H9 (cell line): Measurements from ENCODE around the gene GAS2. TPM values are rescaled to one million over a fixed set of nuclear protein-coding genes. Genes with fewer than 3 reads are reported as not detected.
A peak's percentile ranks its signal among the peaks of the same experiment; 100 is the strongest.

Experiments
- DNase-seq: peaks from one replicate; pipeline ENCODE4 v3.0.0-alpha.2; 2017
- H2AFZ ChIP-seq: one replicate; pipeline ENCODE4 v1.6.1; 2013; ENCODE audit warnings: mild to moderate bottlenecking, low read length, control low read depth, moderate library complexity
- H2AK5ac ChIP-seq: 2 replicates; pipeline ENCODE4 v1.6.1; 2013; ENCODE audit warnings: low read length, control low read depth, mixed read lengths; ENCODE audit not compliant: insufficient read length
- H2BK120ac ChIP-seq: one replicate; pipeline ENCODE4 v1.6.1; 2013; ENCODE audit warnings: low read depth, mild to moderate bottlenecking, low read length, control low read depth, inconsistent platforms; ENCODE audit not compliant: poor library complexity, severe bottlenecking
- H2BK12ac ChIP-seq: 2 replicates; pipeline ENCODE4 v1.6.1; 2013; ENCODE audit warnings: low read length, control low read depth, mixed read lengths, low read depth; ENCODE audit not compliant: insufficient read length
- H2BK15ac ChIP-seq: 2 replicates; pipeline ENCODE4 v1.6.1; 2013; ENCODE audit warnings: low read depth, low read length, control low read depth
- H2BK20ac ChIP-seq: one replicate; pipeline ENCODE4 v1.6.1; 2013; ENCODE audit warnings: low read depth, mild to moderate bottlenecking, low read length, control low read depth, inconsistent platforms; ENCODE audit not compliant: poor library complexity, severe bottlenecking
- H2BK5ac ChIP-seq: 2 replicates; pipeline ENCODE4 v1.6.1; 2013; ENCODE audit warnings: low read length, control low read depth, mixed read lengths; ENCODE audit not compliant: insufficient read length
- H3K14ac ChIP-seq: 2 replicates; pipeline ENCODE4 v1.6.1; 2013; ENCODE audit warnings: low read length, control low read depth; ENCODE audit not compliant: insufficient read depth
- H3K18ac ChIP-seq: 2 replicates; pipeline ENCODE4 v1.6.1; 2013; ENCODE audit warnings: low read depth, mild to moderate bottlenecking, mixed read lengths, low read length, control low read depth; ENCODE audit not compliant: insufficient read length
- H3K23ac ChIP-seq: 2 replicates; pipeline ENCODE4 v1.6.1; 2013; ENCODE audit warnings: low read length, control low read depth, mixed read lengths, low read depth; ENCODE audit not compliant: insufficient read length
- H3K23me2 ChIP-seq: 2 replicates; pipeline ENCODE4 v1.6.1; 2013; ENCODE audit warnings: low read depth, mild to moderate bottlenecking, mixed read lengths, low read length, control low read depth; ENCODE audit not compliant: insufficient read length, poor library complexity, severe bottlenecking
- H3K27ac ChIP-seq: 2 replicates; pipeline ENCODE4 v1.5.1; 2013; ENCODE audit warnings: low read length, control low read depth, mixed read lengths, low read depth; ENCODE audit not compliant: insufficient read length
- H3K27me3 ChIP-seq: 2 replicates; pipeline ENCODE4 v1.6.1; 2013; ENCODE audit warnings: low read length, control low read depth, inconsistent platforms; ENCODE audit not compliant: insufficient read depth
- H3K4ac ChIP-seq: 2 replicates; pipeline ENCODE4 v1.6.1; 2013; ENCODE audit warnings: low read depth, mild to moderate bottlenecking, control low read depth, inconsistent platforms, low read length, moderate library complexity
- H3K4me1 ChIP-seq: 2 replicates; pipeline ENCODE4 v1.6.1; 2013; ENCODE audit warnings: low read length, control low read depth, inconsistent platforms; ENCODE audit not compliant: insufficient read depth
- H3K4me2 ChIP-seq: 2 replicates; pipeline ENCODE4 v1.6.1; 2013; ENCODE audit warnings: low read length, control low read depth, mixed read lengths; ENCODE audit not compliant: insufficient read length, insufficient read depth
- H3K56ac ChIP-seq: 2 replicates; pipeline ENCODE4 v1.6.1; 2013; ENCODE audit warnings: low read depth, mild to moderate bottlenecking, mixed read lengths, low read length, control low read depth; ENCODE audit not compliant: insufficient read length
- H3K79me1 ChIP-seq: 2 replicates; pipeline ENCODE4 v1.6.1; 2013; ENCODE audit warnings: low read depth, mild to moderate bottlenecking, moderate library complexity, low read length, control low read depth, inconsistent platforms; ENCODE audit not compliant: insufficient read depth, poor library complexity, severe bottlenecking
- H3K79me2 ChIP-seq: 2 replicates; pipeline ENCODE4 v1.6.1; 2013; ENCODE audit warnings: low read length, control low read depth, inconsistent platforms; ENCODE audit not compliant: insufficient read depth
- H3K9ac ChIP-seq: 2 replicates; pipeline ENCODE4 v1.6.1; 2013; ENCODE audit warnings: low read length, control low read depth, mixed read lengths; ENCODE audit not compliant: insufficient read length; ENCODE audit errors: extremely low read depth
- H3K9me3 ChIP-seq: one replicate; pipeline ENCODE4 v1.6.1; 2013; ENCODE audit warnings: low read depth, low read length, inconsistent platforms; ENCODE audit not compliant: control insufficient read depth
- H3T11ph ChIP-seq: one replicate; pipeline ENCODE4 v1.6.1; 2013; ENCODE audit warnings: mild to moderate bottlenecking, low read length, control low read depth, inconsistent platforms
- H4K20me1 ChIP-seq: one replicate; pipeline ENCODE4 v1.6.1; 2013; ENCODE audit not compliant: control insufficient read depth, insufficient read length, insufficient read depth
- H4K5ac ChIP-seq: 2 replicates; pipeline ENCODE4 v1.6.1; 2013; ENCODE audit warnings: low read depth, mild to moderate bottlenecking, mixed read lengths, low read length, control low read depth; ENCODE audit not compliant: insufficient read length
- H4K8ac ChIP-seq: replicated peaks from 2 replicates; pipeline ENCODE4 v1.6.1; 2013; ENCODE audit warnings: low read length, control low read depth, mixed read lengths, low read depth; ENCODE audit not compliant: insufficient read length
- H4K91ac ChIP-seq: 2 replicates; pipeline ENCODE4 v1.6.1; 2013; ENCODE audit warnings: low read depth, mild to moderate bottlenecking, moderate library complexity, mixed read lengths, low read length, control low read depth; ENCODE audit not compliant: insufficient read length
- H3K27ac Mint-ChIP-seq, 3 experiments: 2 replicates in 2 of 3; 3 replicates in 1 of 3; pipeline ENCODE4 v1.8.0; 2020 to 2021; ENCODE audit warnings: mixed read lengths in 3 of 3, mild to moderate bottlenecking in 1 of 3, moderate library complexity in 1 of 3
- H3K27me3 Mint-ChIP-seq: 2 replicates; pipeline ENCODE4 v1.8.0; 2021; ENCODE audit warnings: low read depth, mild to moderate bottlenecking, moderate library complexity, mixed read lengths
- H3K36me3 Mint-ChIP-seq, 3 experiments: 2 replicates in 2 of 3; 3 replicates in 1 of 3; pipeline ENCODE4 v1.8.0; 2020 to 2021; ENCODE audit warnings: low read depth in 3 of 3, mixed read lengths in 3 of 3; ENCODE audit not compliant: insufficient read depth in 1 of 3
- H3K4me1 Mint-ChIP-seq, 2 experiments: 2 replicates each; pipeline ENCODE4 v1.8.0; 2020; ENCODE audit warnings: mixed read lengths in 2 of 2
- H3K4me3 Mint-ChIP-seq, 2 experiments: 2 replicates in 1 of 2; 3 replicates in 1 of 2; pipeline ENCODE4 v1.8.0; 2020 to 2021; ENCODE audit warnings: mild to moderate bottlenecking in 2 of 2, mixed read lengths in 2 of 2, moderate library complexity in 1 of 2
- H3K9me3 Mint-ChIP-seq, 2 experiments: 2 replicates in 1 of 2; 3 replicates in 1 of 2; pipeline ENCODE4 v1.8.0; 2020; ENCODE audit warnings: mild to moderate bottlenecking in 2 of 2, mixed read lengths in 2 of 2, moderate library complexity in 1 of 2
- CTCF ChIP-seq: fragments of 200-600 bp; sonication (generic); conservative IDR thresholded peaks from 3 replicates; pipeline ENCODE4 v1.8.0; 2021; ENCODE audit warnings: antibody characterized with exemption, mild to moderate bottlenecking
- WGBS: extraction: QIAGEN DNeasy Blood & Tissue Kit; methylation state at CpG from one replicate; pipeline ENCODE4 v1.1.7; 2013; ENCODE audit warnings: missing lambda C conversion rate, low lambda C conversion rate, mixed read lengths; ENCODE audit not compliant: insufficient read length; ENCODE audit errors: extremely low coverage; 5-methylcytosine and 5-hydroxymethylcytosine counted together
- total RNA-seq: library from RNA; stranded (reverse); gene quantifications from 2 replicates; pipeline ENCODE4 v1.2.1, GENCODE V29; 2021

The GAS2 gene
- total RNA-seq, 1 experiment from 2014 or later: 1.7 TPM

- Histone ChIP-seq H3K4me2 (no peak overlapping the region), H3K23me2 (no peaks in the 10 kb centered on the region), H2AFZ (no peak overlapping the region), H3K27me3 (no peaks in the 10 kb centered on the region), H3K4ac (no peak overlapping the region), H2BK15ac (no peak overlapping the region), H4K8ac (no peak overlapping the region), H3T11ph (no peak overlapping the region), H3K56ac (no peak overlapping the region), H3K9ac (no peak overlapping the region), H2AK5ac (no peak overlapping the region), H3K79me1 (no peaks in the 10 kb centered on the region), H4K91ac (no peak overlapping the region), H2BK12ac (no peak overlapping the region), H2BK5ac (no peak overlapping the region), H2BK20ac (no peak overlapping the region), H2BK120ac (no peak overlapping the region), H4K5ac (no peak overlapping the region), H3K23ac (no peak overlapping the region), H3K9me3 (no peaks in the 10 kb centered on the region), H3K27ac (no peak overlapping the region), H3K18ac (no peak overlapping the region), H3K14ac (no peak overlapping the region), H3K4me1 (no peaks in the 10 kb centered on the region), H3K79me2 (no peaks in the 10 kb centered on the region), H4K20me1 (no peaks in the 10 kb centered on the region)
- Mint-ChIP-seq H3K27ac (0 out of 7 replicates have a peak overlapping the region, but pooled peaks of 1 of the 3 experiments have one; percentile 6), H3K4me3 (no peak overlapping the region), H3K4me1 (peaks cover 6 to 7% of the 10 kb centered on the region in 2 experiments; a peak in 2 of 4 replicates), H3K27me3 (no peaks in the 10 kb centered on the region), H3K9me3 (no peaks in the 10 kb centered on the region), H3K36me3 (no peaks in the 10 kb centered on the region)
- WGBS: no CpG with 5 or more reads among the region's 4 CpGs
- DNase-seq: no peak
- TF ChIP-seq CTCF: no peak
These were observed 24.5 kb downstream of the GAS2 start for GRCh38 chr11:22690871-22691270.
